SK-N-SH treated with all-trans-retinoic acid at 6 μM for 48 hours (cell line): ENCODE data around the gene KL.

ENCODE experiments used
- ATAC-seq: fragments of 200-7000 bp; cut with Tn5 transposase; 3 replicates; pipeline ENCODE4 v1.9.1; 2020; ENCODE audit warnings: mild to moderate bottlenecking, moderate library complexity
- ARNTL ChIP-seq: fragments of 450-650 bp; formaldehyde crosslinking; IDR thresholded peaks from 2 replicates; pipeline ENCODE4 v1.5.0; 2020; ENCODE audit warnings: low read depth, mild to moderate bottlenecking, moderate library complexity, borderline replicate concordance
- BACH2 ChIP-seq: fragments of 250-450 bp; sonication (Bioruptor Pico); IDR thresholded peaks from 2 replicates; pipeline ENCODE4 v1.9.0; 2021; ENCODE audit warnings: mild to moderate bottlenecking, borderline replicate concordance
- CSDC2 ChIP-seq: fragments of 250-450 bp; sonication (Bioruptor Pico); IDR thresholded peaks from 2 replicates; pipeline ENCODE4 v1.5.0; 2020; ENCODE audit warnings: mild to moderate bottlenecking, moderate library complexity
- ESRRG ChIP-seq: fragments of 250-450 bp; sonication (Bioruptor Pico); IDR thresholded peaks from 2 replicates; pipeline ENCODE4 v1.6.1; 2021; ENCODE audit warnings: mild to moderate bottlenecking
- ISL1 ChIP-seq: fragments of 250-450 bp; sonication (Bioruptor Pico); IDR thresholded peaks from 2 replicates; pipeline ENCODE4 v2.1.2; 2022; ENCODE audit warnings: mild to moderate bottlenecking, moderate library complexity
- PATZ1 ChIP-seq: fragments of 250-450 bp; sonication (Bioruptor Pico); IDR thresholded peaks from 2 replicates; pipeline ENCODE4 v1.8.0; 2020; ENCODE audit warnings: mild to moderate bottlenecking, moderate library complexity, borderline replicate concordance
- POU6F1 ChIP-seq: fragments of 250-450 bp; sonication (Bioruptor Pico); IDR thresholded peaks from 2 replicates; pipeline ENCODE4 v1.8.0; 2021; ENCODE audit warnings: low read depth, mild to moderate bottlenecking, moderate library complexity, borderline replicate concordance
- PPARA ChIP-seq: fragments of 250-450 bp; sonication (Bioruptor Pico); IDR thresholded peaks from 2 replicates; pipeline ENCODE4 v1.5.0; 2020; ENCODE audit warnings: mild to moderate bottlenecking, borderline replicate concordance
- RARB ChIP-seq: fragments of 250-450 bp; sonication (Bioruptor Pico); IDR thresholded peaks from 2 replicates; pipeline ENCODE4 v1.8.0; 2021; ENCODE audit warnings: mild to moderate bottlenecking, moderate library complexity
- TCF4 ChIP-seq: fragments of 250-450 bp; sonication (Bioruptor Pico); IDR thresholded peaks from 2 replicates; pipeline ENCODE4 v1.8.0; 2021; ENCODE audit warnings: mild to moderate bottlenecking, moderate library complexity, borderline replicate concordance
- TOX ChIP-seq: fragments of 250-450 bp; sonication (Bioruptor Pico); IDR thresholded peaks from 2 replicates; pipeline ENCODE4 v1.8.0; 2021; ENCODE audit warnings: mild to moderate bottlenecking, moderate library complexity, borderline replicate concordance
- TSHZ2 ChIP-seq: fragments of 250-450 bp; sonication (Bioruptor Pico); IDR thresholded peaks from 2 replicates; pipeline ENCODE4 v1.5.0; 2020; ENCODE audit warnings: mild to moderate bottlenecking, moderate library complexity
- ZC3H10 ChIP-seq: fragments of 250-450 bp; sonication (Bioruptor Pico); IDR thresholded peaks from 2 replicates; pipeline ENCODE4 v1.5.1; 2021; ENCODE audit warnings: mild to moderate bottlenecking, moderate library complexity
- ZFP3 ChIP-seq: fragments of 250-450 bp; sonication (Bioruptor Pico); IDR thresholded peaks from 2 replicates; pipeline ENCODE4 v1.5.0; 2020; ENCODE audit warnings: mild to moderate bottlenecking, moderate library complexity
- ZFP30 ChIP-seq: fragments of 450-650 bp; formaldehyde crosslinking; IDR thresholded peaks from 2 replicates; pipeline ENCODE4 v1.5.0; 2022; ENCODE audit warnings: mild to moderate bottlenecking, moderate library complexity
- ZNF565 ChIP-seq: fragments of 450-650 bp; formaldehyde crosslinking; conservative IDR thresholded peaks from 2 replicates; pipeline ENCODE4 v1.5.0; 2020; ENCODE audit warnings: low read depth, mild to moderate bottlenecking, moderate library complexity
- ZNF70 ChIP-seq: fragments of 450-650 bp; formaldehyde crosslinking; IDR thresholded peaks from 2 replicates; pipeline ENCODE4 v1.5.0; 2020; ENCODE audit warnings: mild to moderate bottlenecking, moderate library complexity
- ZNF8 ChIP-seq: fragments of 450-650 bp; formaldehyde crosslinking; IDR thresholded peaks from 2 replicates; pipeline ENCODE4 v1.5.0; 2020; ENCODE audit warnings: mild to moderate bottlenecking, moderate library complexity

The KL gene

GRCh38 chr13:32977321-32977720 is 38.9 kb upstream of the KL start:
- no peak for ATAC-seq
- TF ChIP-seq ZNF70 (CRISPR knock-in tag), result no peak
- TF ChIP-seq, all 23 proteins: peak for 0

- no peak for ATAC-seq
These were observed 37.9 kb upstream of the KL start for GRCh38 chr13:32978278-32978677.

DNA sequence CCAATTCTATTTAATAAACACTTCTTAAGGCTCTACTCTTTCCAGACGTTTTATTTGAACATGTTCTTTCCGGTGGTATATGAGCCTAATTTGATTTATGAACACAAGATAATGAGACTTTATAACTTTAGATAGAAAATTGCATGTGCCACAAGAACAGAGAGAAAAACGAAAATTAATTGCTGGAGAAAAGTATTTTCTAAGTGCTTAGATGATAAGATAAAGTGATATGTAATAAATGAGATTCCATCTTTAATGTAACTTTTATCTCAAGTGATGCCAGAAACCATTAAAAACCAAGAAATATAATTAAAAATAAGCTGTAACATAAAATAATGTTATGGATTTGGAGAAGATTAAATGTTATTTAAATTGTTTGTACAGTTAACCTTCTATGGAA is 33.2 kb upstream of the KL start:
- no peak for ATAC-seq
- no peak for TF ChIP-seq ZFP30 (CRISPR knock-in tag)
- no peak for TF ChIP-seq CSDC2 (CRISPR knock-in tag)
- TF ChIP-seq ZNF8 (CRISPR knock-in tag), result no peak
- peak; percentile 55 for TF ChIP-seq ISL1 (CRISPR knock-in tag)
- TF ChIP-seq TCF4, result peak; percentile 54
- no peak for TF ChIP-seq ARNTL
- TF ChIP-seq TOX (CRISPR knock-in tag), result no peak
- TF ChIP-seq PPARA (CRISPR knock-in tag), result no peak
- TF ChIP-seq, all 23 proteins: peak for 2

More at GRCh38 chr13:32978278-32978677, 37.9 kb upstream of the KL start:
- TF ChIP-seq TSHZ2 (CRISPR knock-in tag) (no peak), PATZ1 (CRISPR knock-in tag) (no peak), ZFP3 (no peak), CSDC2 (CRISPR knock-in tag) (no peak), ARNTL (no peak), BACH2 (CRISPR knock-in tag) (no peak), TOX (CRISPR knock-in tag) (no peak)

DNA sequence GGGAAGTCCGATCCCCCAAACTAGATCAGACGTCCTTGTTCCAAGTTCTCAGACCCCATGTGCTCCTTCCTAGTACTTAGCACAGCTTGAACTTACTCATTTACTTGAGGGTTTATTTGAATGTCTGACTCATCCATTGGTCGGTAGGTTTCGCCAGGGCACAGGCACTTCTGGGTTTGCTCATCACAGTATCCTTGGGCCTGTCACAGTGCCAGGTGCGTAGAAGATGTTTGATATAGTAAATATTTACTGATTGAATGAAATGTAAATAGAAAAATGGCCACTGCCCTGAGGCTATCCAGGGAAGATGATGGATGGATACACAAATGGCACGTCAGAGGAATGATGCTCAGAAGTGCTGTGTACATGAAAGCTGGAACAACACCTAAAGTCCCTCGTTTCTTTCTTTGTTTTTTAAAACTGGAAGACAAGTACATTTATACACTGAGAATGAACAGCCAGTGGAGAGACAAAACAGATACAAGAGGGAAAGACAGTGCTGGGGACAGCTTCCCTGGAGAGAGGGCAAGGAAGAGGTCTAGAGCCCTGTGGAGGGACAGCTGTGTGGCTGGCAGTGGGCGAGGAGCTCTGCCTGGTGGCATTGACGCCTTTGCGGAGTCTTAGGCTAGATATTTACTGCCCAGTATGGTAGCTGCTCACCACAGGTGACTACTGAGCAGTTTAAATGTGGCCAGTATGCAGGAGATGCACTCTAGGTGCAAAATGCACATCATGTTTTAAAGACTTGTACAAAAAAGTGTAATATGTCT is 31.2 kb upstream of the KL start:
- ATAC-seq, result no peak
- TF ChIP-seq TSHZ2 (CRISPR knock-in tag) (no peak), TCF4 (no peak), ZFP3 (no peak), ESRRG (CRISPR knock-in tag) (no peak), TOX (CRISPR knock-in tag) (no peak), PPARA (CRISPR knock-in tag) (no peak), POU6F1 (CRISPR knock-in tag) (no peak), RARB (CRISPR knock-in tag) (no peak), ZNF8 (CRISPR knock-in tag) (no peak), CSDC2 (CRISPR knock-in tag) (no peak), ZC3H10 (CRISPR knock-in tag) (no peak), ZNF565 (CRISPR knock-in tag) (no peak), BACH2 (CRISPR knock-in tag) (no peak), ZFP30 (CRISPR knock-in tag) (no peak)
